Retinal pigment epithelial cell (primary cell): ENCODE measurements around the gene PHLPP2.
"Not testable (repeated sequence)": the region's sequence is repeated elsewhere in the genome, so short reads cannot be mapped to it uniquely, and the experiment has no call there.

Source experiments
- DNase-seq: peaks from one replicate; pipeline ENCODE4 v3.0.0-alpha.2; 2010; ENCODE audit warnings: low read depth
- H3K4me3 ChIP-seq: 2 replicates; pipeline ENCODE4 v1.5.1; 2011; ENCODE audit warnings: mild to moderate bottlenecking, low read length, control low read depth, moderate library complexity
- CTCF ChIP-seq: conservative IDR thresholded peaks from 2 replicates; pipeline ENCODE4 v1.5.1; 2011; ENCODE audit warnings: low read depth, low read length, control low read depth, inconsistent platforms

The PHLPP2 gene

GRCh38 chr16:71700831-71701230 lies 23.7 kb downstream of the PHLPP2 start:
- DNase-seq = no peak
- TF ChIP-seq CTCF = no peak
- no peak overlapping the region for H3K4me3 ChIP-seq

GRCh38 chr16:71698491-71698890 lies 26.0 kb downstream of the PHLPP2 start:
- no peak overlapping the region for H3K4me3 ChIP-seq
- no peak for DNase-seq
- TF ChIP-seq CTCF = no peak

GRCh38 chr16:71693164-71693563 lies 31.3 kb downstream of the PHLPP2 start:
- H3K4me3 ChIP-seq = no peak overlapping the region
- no peak for DNase-seq
- TF ChIP-seq CTCF = no peak

- no peak for TF ChIP-seq CTCF
- no peak overlapping the region for H3K4me3 ChIP-seq
- DNase-seq = no peak
Measured at GRCh38 chr16:71689901-71690300, 34.6 kb downstream of the PHLPP2 start.

- no peak overlapping the region for H3K4me3 ChIP-seq
- TF ChIP-seq CTCF = no peak
- no peak for DNase-seq
Measured at GRCh38 chr16:71687861-71688260, 36.6 kb downstream of the PHLPP2 start.

- H3K4me3 ChIP-seq, DNase-seq: not testable (repeated sequence)
Measured at GRCh38 chr16:71684280-71684679, 40.2 kb downstream of the PHLPP2 start.

- no peak for TF ChIP-seq CTCF
- no peak overlapping the region for H3K4me3 ChIP-seq
- no peak for DNase-seq
Measured at GRCh38 chr16:71681360-71681759, 43.1 kb downstream of the PHLPP2 start.

GRCh38 chr16:71676236-71676635 lies 48.3 kb downstream of the PHLPP2 start:
- TF ChIP-seq CTCF = no peak
- DNase-seq = no peak
- no peak overlapping the region for H3K4me3 ChIP-seq
